ENCODE results near the gene CTAGE1.
"Not testable (repeated sequence)": the region's sequence is repeated elsewhere in the genome, so short reads cannot be mapped to it uniquely, and the experiment has no call there.

CTAGE1 gene

DNA sequence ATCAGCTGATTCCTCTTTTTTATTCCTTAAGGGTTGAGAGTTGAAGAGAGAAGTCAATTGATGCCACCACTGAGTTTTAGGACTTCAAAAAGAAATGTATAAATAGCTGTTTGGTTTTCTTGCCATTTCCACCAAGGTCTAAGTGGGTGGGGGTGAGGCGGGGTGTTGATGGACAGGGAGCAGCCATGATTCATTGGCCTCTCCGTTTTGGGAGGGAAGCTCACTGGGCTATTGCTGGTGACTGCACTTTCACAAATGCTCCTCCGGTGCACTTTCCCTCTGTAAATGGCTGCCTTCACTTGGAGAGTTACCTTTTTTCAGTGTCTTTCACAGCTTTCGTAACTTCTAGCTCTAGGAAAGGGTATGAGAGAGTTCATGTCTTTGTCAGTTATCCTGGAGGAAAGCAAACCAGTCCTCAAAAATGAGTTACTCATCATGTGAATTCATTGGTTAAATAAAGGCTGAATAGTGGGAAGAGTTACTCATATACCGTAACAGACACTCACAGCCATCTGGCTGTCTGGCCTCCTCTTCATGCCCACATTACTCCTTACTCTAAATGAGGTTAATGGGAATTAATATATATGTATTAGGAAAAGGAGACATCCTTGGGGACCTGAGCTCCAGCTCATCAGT is 17.4 kb upstream of the CTAGE1 start:
- no peak for DNase-seq

DNA sequence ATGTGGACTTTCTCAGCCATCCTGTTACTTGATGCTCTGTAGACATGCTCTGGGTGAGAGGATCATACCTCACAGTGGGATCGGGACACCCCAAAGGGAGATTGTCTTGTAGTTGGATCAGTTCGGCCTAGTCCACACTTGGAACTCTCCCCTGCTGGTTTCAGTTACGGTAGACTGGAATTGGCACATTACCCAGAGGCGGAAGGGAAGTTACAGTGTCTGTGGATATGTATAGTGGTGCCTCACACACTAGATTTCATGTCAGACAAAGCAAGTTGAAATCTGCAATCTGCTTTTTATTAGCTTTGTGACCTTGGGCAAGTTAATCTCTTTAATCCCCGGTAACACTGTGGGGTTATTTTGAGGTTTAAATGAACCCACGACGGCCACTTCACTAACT is 16.2 kb upstream of the CTAGE1 start:
- DNase-seq, result no peak

DNA sequence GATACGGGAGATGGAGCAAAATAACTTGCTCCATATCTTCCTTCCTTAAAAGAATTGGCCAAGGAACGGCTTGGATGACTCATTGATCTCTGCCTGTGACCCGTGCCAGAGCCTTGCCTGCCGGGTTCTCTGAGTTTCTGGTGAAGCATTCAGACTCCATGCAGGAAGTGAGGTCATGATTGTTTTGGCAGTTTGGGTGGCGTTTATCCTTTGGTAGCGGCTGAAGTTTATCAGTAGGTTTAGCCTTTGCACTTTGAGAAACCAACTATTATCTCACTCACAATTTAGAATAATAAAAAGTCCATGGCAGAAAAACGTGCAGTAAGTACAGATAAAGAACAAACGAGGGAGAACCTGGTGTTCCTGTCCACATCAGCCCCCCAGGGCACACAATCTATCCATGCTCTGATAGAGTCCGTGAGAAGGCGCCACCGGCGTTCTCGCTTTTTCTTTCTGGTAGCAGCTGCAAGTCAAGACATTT is 15.0 kb upstream of the CTAGE1 start:
- no peak for DNase-seq

DNA sequence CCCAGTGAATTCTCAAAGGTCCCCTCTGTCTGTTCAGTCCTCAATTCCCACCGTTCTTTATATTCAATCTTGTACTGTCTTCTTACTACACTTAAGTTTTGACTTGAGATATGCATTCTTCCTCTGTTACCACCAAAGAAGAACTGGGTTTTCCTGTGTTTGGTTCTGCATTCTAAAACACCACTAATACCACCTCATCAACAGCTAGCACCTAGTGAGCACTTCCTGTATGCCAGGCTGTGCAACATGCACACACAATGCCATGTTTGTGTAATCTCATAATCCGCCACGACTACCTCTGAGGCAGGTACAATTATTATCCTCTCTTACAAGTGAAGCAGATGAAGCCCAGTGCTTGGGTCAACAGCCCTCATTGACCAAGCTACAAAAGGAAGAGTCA is 11.8 kb upstream of the CTAGE1 start:
- DNase-seq, result no peak

DNA sequence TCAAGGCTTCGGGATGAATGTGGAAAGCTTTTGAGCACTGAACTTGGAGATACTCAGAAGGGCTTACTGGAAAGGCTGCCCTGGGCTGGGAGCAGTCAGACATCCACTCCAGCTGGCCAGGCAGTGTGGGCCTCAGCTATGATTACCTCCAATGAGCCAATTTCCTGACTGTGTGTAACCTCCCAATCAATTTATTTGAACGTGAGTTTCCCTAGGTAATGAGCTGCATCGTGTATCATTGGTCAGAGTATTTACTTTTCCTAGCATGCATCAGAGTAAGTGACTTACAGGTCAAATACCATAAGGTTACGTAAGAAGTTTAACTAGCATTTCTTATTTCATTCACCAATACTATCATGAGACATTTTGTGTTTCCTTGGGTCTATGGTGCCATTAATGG is 11.0 kb upstream of the CTAGE1 start:
- no peak for DNase-seq

DNA sequence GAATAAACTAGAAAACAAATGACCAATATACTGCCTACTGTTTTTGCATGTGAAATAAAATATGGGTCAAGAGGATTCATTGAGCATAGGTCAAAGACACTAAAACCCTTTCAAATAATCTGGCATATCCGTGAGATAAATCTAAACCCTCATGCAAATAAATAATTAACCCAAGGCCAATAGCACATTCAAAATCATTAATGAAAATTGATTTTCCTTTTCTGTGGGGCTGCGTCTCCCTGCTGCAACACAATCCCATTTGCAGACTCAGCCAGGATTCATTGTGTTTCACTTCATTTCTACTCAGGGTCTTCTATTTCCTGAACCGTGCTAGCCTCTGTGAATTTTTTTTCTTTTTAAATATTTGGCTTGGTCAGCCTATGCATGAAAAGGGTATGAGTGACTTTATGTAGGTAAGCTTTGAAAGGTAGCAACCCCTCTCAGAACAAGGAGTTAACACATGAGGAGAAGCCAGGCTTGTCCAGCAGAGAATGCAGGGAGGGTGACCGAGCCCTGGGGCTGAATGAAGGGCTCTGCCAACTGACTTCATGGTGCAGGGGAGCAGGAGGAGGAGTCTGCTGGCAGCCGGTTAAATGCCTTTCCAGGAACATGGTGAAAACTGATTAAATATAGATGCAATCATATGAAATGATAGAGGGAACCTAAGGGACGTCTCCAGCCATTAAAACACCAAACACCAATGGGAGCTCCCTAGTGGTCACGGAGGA is 10.3 kb upstream of the CTAGE1 start:
- no peak for DNase-seq

DNA sequence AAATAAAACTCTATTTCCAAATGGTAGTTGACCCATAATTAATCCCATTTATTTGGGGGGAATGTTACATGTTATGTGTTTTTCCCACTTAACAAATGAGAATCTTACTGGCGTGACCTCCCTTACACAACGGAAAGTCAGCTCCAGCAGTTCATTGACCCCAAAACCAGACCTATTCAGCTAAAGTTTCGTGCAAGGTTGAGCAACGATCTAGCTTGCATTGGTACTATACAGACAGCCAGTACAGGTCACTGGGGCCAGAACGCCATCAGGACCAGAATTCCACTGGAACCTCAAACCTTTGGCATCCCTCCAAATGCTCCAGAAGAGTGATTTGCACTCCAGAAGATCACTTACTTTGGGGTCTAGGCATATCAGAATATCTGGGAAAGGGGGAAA is 6.8 kb upstream of the CTAGE1 start:
- no peak for DNase-seq

DNA sequence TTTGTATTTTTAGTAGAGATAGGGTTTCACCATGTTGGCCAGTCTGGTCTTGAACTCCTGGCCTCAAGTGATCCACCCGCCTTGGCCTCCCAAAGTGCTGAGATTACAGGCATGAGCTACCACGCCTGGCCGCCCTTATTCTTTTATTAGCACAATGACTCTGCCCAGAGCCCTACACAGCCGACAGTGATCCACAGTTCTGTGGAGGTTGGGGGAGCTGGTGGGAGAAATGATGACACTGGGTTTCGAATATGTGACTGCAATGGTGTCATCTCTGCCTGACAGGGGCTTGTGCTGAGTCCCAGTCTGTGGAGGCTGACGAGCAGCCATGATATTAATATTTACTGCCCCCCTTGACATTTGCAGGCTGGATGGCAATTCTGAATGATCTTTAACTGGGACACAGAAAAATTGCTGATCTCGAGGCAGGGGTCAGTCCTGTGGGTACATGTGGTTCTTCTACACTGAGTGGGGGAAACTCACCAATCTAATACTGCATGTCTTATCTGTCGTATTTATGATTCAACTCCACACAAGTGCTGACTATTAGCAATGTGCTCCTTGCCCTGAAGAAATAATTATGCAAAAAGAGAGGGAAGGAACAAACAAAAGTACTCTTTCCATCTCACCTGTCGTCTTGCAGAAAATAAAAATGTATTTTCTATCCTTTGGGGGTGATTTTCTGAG is 6.3 kb upstream of the CTAGE1 start:
- DNase-seq, result no peak

DNA sequence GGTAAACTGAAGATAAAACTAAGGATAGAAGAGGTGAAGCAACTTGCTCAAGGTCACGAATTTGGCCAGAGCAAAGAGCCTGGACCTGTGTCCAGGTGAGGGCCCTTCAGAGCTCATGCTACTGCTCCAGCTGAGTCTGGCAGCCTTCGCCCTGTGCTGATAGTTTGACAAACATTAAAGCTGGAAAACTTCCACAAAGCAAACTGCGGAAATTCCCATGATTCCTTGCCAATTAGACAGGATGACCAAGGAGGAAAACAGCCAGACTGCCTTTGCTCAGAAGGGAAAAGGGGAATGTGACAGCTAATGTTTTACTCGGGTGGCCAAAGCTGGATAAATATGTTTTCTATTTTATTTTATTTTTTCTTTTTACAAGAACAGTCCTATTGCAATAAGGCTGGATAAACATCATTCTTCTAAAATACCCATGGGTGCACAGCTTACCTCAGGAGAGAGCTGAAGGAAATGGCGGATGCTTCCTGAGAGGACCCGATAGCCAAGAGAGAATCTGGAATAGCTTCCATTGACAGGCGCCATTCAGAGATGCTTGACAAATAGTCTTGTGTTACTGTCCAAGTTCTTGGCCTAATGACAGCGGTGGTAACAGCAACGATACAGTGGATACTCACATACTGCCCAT is 5.3 kb upstream of the CTAGE1 start:
- no peak for DNase-seq

DNA sequence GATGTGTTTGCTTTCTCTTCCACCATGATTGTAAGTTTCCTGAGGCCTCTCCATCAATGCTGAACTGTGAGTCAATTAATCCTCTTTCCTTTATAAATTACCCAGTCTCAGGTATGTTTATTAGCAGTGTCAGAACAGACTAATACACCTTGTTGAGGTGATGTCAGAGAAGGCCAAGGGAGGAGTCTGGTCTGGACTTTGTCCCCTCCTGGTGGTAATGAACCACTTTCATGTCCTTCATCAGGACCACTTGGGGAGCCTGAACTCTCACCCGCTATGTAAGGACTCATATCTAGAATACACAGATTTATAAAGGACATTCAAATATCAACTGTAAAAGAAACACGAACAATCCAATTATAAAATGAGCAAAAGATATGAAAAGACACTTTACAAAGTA is 2.9 kb upstream of the CTAGE1 start:
- DNase-seq, result no peak

DNA sequence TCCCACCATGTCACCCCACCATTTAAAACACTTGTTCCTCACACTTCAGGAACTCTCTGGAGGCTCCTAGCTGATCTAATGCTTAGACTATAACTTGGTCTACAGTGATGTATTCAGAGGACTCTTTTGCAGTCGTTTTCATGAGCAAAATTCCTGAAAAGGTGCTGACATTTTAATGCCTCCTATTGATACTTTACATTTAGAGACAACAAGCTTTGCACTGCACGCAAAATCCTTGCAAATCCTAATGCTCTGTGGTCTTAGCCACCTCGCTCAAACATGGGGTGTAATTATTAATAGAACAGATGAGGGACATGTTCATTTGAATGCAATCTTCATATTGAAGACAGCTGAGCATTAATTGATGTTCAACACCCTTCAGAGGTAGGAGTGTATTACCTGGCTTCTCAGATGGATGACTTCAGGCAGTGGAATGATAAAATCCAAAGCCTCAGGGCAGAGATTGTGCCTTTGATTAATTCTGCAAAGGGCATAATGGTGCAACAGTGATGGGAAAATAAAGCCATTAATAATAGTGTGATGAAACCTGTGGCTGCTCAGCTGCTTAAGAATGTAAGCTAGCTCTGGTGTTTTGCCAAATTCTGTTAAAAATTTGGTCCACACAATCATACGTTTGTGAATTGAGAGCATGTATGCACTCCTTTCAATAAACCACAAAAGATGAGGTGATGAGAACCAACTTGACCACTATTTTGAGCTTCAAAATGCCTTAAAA is 5.4 kb downstream of the CTAGE1 start:
- no peak for DNase-seq

DNA sequence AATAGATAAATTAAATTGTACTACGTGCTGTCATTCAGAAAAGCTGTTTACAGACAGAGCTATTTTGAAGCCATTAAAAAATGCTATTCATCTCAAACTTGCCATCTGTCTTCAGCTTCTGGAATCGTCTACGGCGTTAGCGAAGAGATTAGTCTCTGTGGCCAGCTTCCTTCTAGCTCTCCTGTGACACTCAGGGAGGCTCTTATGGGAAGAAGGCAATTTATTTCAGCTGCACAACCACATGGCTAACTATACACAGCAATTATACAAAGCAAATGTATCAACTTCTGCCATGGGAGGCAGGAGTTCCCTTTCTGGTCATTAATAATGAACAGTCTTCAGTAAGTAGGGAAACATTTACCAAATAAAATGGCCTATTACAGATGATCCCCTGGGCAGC is 6.3 kb downstream of the CTAGE1 start:
- DNase-seq, result no peak

DNA sequence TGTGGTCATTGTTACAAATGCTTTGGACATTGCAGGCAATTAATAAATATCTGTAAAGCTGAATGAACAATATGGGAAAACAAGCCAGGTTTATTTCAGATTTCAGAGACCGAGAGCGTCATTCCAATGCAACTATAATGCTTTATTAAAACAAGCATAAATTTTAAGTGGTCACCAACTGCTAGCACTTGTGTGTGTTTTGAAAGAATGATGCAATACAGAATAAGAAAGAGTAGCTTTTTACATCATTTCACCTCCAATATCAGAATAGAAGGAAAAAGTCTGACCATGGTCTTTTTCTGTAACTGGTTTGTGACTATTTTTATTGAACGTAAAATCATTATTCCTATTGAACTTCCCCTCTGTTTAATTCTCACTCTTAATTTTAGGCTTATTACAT is 7.6 kb downstream of the CTAGE1 start:
- no peak for DNase-seq

DNA sequence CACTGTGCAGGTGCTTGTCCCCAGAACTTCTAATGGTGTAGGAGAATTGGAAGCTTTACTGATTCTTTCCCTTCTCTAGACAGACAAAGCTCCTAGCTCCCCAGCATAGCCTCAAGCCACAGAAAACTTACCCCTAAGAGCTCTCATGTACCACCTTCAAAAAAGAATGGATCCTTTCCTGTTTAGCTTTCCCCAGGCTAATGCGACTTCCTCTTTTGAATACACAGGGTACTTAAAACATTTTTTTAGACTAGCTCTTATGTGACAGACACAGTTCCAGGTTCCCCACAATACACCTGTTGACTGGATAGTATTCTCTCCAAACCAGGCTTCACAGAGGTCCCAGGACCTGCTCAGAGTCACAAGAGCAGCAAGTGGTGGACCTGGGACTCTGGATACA is 8.3 kb downstream of the CTAGE1 start:
- no peak for DNase-seq

DNA sequence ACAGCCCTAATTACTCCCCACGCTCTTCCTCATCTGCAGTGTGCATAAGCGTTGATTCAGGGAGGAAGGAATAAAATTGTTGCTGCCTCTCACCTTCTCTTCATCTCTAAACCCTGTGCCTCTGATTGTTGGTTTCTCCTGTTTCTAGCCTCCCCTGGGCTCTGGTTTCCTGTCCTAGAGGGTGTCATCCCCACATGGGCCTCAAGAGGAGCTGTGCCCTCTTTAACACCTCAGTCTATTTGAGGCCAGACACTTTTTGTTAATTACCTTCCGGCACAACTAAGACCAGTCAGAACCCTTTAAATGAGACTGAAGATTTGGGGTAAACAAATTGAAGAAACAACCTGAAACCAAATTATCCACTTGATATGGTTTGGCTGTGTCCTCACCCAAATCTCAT is 9.7 kb downstream of the CTAGE1 start:
- no peak for DNase-seq

DNA sequence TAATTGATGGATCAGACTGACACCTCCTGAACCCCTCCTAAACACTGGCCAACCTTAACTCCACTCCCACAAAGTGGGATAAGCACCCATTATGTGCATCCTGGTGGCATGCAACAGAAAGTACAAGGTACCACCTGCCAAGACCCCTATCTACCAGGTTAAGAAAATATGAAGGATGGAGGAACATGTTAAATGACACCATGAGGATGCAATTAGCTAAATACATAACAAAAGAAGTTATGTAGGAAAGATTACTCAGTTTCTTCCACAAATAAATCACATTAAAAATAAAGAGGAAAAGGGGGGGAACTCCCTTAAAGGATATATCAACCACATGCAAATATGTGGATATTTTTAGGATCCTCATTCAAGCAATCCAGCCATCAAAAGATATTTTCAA is 12.6 kb downstream of the CTAGE1 start:
- DNase-seq, result no peak

DNA sequence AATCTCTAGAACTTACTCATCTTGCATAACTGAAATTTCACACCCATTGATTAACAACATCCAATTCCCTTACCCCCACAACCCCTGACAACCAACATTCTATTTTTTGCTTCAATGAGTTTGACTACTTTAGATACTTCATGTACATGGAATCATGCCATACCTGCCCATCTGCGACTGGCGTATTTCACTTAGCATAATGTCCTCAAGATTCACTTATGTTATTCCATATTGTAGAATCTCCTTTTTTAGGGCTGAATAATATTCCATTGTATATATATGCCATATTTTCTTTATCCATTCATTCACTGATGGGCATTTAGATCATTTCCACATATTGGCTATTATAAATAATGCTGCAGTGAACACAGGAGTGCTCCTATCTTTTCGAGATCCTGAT is 13.8 kb downstream of the CTAGE1 start:
- DNase-seq, result no peak

DNA sequence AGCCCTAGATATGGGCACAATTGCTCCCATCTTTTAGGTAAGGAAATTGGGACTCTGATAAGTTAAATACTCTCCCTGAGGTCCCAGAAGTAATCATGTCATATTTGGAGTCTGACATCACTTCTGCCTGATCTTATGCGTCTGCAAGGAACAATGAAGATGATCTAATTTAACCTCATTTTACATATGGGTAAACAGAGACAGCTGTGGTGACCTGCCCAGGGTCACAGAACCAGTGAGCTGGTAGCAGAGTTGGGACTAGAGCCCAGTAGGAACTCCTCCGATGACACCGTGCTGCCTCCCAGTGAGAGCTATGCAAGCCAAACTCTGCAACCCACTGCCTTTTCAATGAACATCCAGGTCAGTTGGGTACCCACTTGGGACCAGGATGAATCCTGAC is 17.8 kb downstream of the CTAGE1 start:
- no peak for DNase-seq

DNA sequence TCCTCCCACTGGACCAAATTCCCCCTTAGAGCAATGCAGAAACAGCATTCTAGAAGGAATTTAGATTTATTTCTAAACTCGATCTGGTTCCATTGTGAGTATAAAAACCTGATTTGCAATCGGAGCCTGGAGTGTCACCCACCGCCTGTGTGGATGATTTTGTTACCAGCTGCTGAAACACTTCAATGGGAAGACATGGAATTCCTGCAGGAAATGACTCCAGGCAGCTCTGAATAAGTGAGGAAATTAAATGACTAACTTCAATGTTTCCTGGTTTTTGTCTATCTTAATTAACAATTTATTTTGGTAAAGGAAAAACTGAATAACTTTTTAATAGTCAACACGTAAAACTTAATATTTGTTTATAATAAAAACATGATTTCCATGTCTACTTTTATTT is 19.3 kb downstream of the CTAGE1 start:
- DNase-seq, result no peak

DNA sequence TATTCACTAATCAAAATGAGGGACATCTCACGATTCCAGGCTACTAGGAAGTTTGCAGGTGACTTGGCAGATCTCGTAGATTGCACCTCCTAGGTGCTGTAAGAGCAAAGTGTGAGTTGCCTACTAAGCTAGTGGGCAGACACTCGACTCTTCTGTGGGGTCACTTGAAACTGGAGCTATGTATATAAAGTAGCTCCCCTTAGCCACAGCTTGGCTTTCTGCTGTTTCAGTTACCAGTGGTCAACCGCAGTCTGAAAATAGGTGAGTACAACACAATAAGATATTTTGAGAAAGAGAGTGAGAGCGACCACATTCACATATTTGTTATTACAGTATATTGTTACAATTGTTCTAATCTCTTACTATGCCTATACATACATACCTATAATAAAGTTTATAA is 23.3 kb downstream of the CTAGE1 start:
- DNase-seq, result no peak

DNA sequence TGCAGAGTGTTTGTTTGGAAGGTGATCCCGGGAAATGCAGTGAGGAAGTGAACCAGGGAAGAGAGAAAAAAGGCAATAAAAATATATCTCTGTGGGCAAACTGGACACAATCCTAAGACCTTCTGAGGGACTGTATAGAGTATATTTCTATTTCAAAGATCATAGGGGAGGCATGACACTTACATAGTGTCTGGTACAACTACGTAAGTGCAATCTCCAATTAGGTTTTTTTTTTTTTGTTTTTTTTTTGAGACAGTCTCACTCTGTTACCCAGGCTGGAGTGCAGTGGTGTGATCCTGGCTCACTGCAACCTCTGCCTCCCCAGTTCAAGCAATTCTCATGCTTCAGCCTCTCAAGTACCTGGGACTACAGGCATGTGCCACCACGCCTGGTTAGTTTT is 24.6 kb downstream of the CTAGE1 start:
- DNase-seq, result not testable (repeated sequence)

DNA sequence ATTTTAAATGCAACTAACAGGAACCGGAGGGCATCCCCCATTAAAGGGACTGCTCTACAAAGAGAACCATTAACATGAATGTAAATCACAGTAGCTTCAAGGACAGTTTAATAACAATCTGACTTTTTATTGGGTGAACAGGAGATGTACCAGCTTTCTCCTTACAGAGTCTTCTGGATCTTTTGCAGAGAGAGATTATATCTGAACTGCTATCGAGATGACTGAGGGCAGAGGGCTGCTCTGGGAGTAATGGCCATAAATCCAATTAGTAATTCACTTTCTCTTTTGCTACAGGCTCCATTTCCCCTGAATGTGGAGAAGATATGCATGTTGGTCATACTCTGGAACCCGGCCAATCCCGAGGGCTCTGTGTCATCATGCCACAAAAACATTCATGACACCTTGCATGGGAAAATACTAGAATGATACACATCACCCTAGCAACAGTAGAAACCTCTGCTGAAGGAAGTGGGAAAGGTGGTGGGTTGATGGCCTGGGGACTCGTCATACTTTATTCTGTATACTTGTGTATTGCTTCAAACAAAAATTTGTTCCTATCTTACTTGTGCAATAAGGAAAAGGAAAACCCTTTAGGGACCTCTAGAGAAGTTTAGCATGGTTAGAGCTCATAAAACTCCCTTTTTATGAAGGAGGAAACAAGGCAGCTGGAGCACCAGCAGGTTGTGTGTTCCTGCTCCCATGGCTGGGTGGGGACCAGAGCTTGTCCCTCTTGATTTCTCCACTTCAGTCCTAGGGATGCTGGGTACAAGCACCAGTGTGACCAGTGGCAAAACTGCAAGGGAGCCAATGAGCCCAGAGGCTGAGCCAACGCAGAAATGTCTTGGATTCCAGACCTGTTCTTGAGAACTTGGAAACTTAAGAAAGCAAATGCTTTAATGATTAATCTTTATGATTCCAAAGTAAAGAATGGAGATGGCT is 26.0 kb downstream of the CTAGE1 start:
- DNase-seq, result peak; percentile 16
